Left lung (tissue), 10 donors: Measurements from ENCODE around the gene CD6. TPM values are rescaled to one million over a fixed set of nuclear protein-coding genes. Genes with fewer than 3 reads are reported as not detected.

Experiments used
- ATAC-seq: fragments of 200-7000 bp; cut with Tn5 transposase; one replicate; pipeline ENCODE4 v1.9.1; 2020; ENCODE audit warnings: moderate library complexity
- DNase-seq, 4 donors: peaks; one replicate each; pipeline ENCODE4 v3.0.0-alpha.2; 2013 to 2020
- H3K27ac ChIP-seq, 2 donors: fragments of 200-600 bp; sonication (generic) in 1 of 2; one replicate each; pipeline versions ENCODE4 v1.5.0 to v1.8.0; 2020 to 2021
- H3K27me3 ChIP-seq, 2 donors: fragments of 200-600 bp; sonication (generic) in 1 of 2; one replicate each; pipeline versions ENCODE4 v1.5.0 to v1.8.0; 2020 to 2021
- H3K36me3 ChIP-seq, 2 donors: fragments of 200-600 bp; sonication (generic) in 1 of 2; one replicate each; pipeline versions ENCODE4 v1.5.0 to v1.8.0; 2020 to 2021
- H3K4me1 ChIP-seq, 2 donors: fragments of 200-600 bp; one replicate each; pipeline ENCODE4 v1.8.0; 2021
- H3K4me3 ChIP-seq, 2 donors: fragments of 200-600 bp; sonication (generic) in 1 of 2; one replicate each; pipeline versions ENCODE4 v1.5.0 to v1.8.0; 2020 to 2021; ENCODE audit warnings: mild to moderate bottlenecking in 1 of 2
- H3K9me3 ChIP-seq, 2 donors: fragments of 200-600 bp; sonication (generic) in 1 of 2; one replicate each; pipeline versions ENCODE4 v1.5.0 to v1.8.0; 2020 to 2021
- intact Hi-C, 2 donors: fragments of 100-400 bp; cut with DNase I; formaldehyde crosslinking; loops; one replicate each; pipeline versions ENCODE4 v1.11.2 to v1.14.2; 2022
- polyA plus RNA-seq, 6 donors: library from polyadenylated mRNA; unstranded; fragments of 120-200 nt; gene quantifications; one replicate each; pipeline ENCODE4 v1.2.1, GENCODE V29; 2013; ENCODE audit not compliant: insufficient read length in 6 of 6
- total RNA-seq, 2 donors: library from RNA; stranded (reverse); fragmentation: NEBNext Ultra II Directional; extraction: Animal tissue kit (Norgen Biotek cat#: 25700); gene quantifications; one replicate each; pipeline ENCODE4 v1.2.1, GENCODE V29; 2021
- TF ChIP-seq, protein P1 (sequence below), 2 donors: fragments of 200-600 bp; sonication (generic) in 1 of 2; IDR thresholded peaks; one replicate each; pipeline versions ENCODE4 v1.5.0 to v1.8.0; 2021; ENCODE audit warnings: antibody characterized with exemption in 2 of 2
- donor health status: DM: no; HTN: yes; CAD: no.
- donor health status: DM: no; HTN: no; CAD: no.

CD6 gene
- total and polyA plus RNA-seq, 8 donors: 0.66 to 6.3 (median 1.7) TPM

DNA sequence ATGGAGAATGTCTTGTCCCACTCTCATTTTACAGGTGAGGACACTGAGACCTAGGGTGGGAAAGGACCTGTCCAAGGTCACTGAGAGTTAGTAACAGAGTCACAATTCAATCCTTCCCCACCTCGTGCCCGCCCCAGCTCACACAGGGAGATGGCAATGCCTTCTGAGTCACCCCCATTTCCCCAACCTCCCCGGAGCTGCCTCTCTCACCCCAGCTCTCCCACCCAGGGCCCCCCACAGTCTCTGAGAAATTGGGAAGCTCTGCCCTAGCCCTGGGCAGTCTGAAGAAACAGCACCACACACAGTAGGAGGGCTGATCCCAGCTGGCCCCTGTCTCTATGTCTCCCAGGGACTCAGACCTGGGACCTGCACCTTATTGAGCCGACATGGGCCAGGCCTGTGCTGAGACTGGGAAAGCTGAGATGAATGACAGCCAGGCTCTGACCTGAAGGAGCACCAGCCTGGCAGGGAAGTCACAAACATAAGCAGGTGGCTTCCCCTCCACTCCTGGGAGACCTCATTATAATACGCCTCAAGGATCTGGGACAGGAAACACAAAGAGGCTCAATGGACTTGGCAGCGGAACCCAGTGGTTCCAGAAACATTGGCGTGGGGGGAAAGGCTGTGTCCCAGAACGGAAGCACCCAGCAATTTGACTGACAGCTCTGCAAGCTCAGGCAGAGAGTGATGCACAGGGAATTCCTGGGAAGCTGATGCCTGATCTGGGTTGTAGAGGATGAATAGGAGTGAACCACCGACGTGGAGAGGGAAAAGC is 51.0 kb downstream of the CD6 start:
- H3K4me3 ChIP-seq: no peak overlapping the region
- ATAC-seq: no peak
- H3K4me1 ChIP-seq: peaks cover 0 to 43% of the 10 kb centered on the region in 2 donors
- no peaks in the 10 kb centered on the region for H3K36me3 ChIP-seq
- TF ChIP-seq, protein P1, sequence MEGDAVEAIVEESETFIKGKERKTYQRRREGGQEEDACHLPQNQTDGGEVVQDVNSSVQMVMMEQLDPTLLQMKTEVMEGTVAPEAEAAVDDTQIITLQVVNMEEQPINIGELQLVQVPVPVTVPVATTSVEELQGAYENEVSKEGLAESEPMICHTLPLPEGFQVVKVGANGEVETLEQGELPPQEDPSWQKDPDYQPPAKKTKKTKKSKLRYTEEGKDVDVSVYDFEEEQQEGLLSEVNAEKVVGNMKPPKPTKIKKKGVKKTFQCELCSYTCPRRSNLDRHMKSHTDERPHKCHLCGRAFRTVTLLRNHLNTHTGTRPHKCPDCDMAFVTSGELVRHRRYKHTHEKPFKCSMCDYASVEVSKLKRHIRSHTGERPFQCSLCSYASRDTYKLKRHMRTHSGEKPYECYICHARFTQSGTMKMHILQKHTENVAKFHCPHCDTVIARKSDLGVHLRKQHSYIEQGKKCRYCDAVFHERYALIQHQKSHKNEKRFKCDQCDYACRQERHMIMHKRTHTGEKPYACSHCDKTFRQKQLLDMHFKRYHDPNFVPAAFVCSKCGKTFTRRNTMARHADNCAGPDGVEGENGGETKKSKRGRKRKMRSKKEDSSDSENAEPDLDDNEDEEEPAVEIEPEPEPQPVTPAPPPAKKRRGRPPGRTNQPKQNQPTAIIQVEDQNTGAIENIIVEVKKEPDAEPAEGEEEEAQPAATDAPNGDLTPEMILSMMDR (IDR thresholded peaks at IDR 0.05): no peak
- intact Hi-C loops: no loop called here
- no peaks in the 10 kb centered on the region for H3K9me3 ChIP-seq
- H3K27ac ChIP-seq: no peak overlapping the region
- no peak for DNase-seq
- peaks cover 3 to 68% of the 10 kb centered on the region in 2 donors for H3K27me3 ChIP-seq

DNA sequence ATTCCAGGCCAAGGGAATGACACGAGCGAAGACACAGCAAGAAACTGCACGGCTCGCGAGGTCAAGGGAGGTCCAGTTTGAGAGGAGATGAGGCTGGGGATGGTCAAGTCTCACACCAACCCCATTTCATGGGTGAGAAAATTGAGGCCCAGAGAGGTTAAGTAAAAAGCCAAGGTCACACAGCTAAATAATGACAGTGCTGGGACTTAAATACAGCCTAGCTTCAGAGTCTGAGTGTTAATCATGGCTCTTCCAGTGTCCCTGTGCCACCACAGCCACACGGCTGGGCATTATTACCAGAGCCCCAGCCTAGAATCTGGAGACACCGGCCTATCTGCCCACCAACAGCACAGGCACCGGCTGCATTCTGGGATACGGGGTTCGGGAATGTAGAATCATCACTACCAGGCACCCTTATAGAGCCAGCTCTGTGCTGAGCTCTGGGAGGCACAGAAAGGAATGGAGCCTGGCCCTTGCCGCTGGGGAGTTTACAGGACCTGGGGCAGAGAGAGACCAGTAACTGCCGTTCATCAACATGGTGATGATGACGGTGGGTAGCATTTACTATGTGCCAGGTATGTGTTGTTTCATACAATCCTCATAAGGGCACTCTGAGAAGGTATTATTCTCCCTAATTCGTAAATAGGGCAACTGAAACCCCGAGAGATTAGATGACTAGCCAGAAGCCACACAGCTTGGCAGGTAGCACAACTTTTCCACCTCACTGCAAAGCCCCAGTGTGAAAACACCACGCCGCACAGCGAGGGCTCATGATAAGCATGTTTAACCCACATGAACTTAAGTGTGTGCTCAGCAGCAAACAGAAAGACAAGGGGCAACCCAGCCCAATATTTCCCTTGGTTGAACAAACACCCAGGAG is 51.8 kb downstream of the CD6 start:
- no peak for ATAC-seq
- no peak for DNase-seq
- no peaks in the 10 kb centered on the region for H3K9me3 ChIP-seq
- no peak overlapping the region for H3K4me3 ChIP-seq
- intact Hi-C loops: no loop called here
- no peaks in the 10 kb centered on the region for H3K36me3 ChIP-seq
- TF ChIP-seq, protein P1 (IDR thresholded peaks at IDR 0.05): no peak
- H3K27ac ChIP-seq: no peak overlapping the region
- peaks cover 3 to 62% of the 10 kb centered on the region in 2 donors for H3K27me3 ChIP-seq
- H3K4me1 ChIP-seq: peaks cover 0 to 51% of the 10 kb centered on the region in 2 donors

DNA sequence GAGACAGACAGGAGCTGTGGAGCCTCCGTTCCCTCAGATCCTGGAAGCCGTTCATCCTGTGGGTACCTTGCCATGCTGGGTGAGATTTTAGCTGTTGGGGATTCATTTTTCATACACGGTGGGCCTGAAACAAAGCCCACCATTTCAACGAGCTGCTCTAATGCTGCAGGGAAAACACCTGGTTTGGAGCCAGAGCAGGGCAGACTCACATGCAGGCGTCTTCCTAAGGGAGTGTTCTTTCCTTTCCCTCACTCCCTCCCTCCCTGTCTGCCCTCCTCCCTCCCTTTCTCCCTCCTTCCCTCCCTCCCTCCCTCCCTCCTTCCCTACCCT is 52.5 kb downstream of the CD6 start:
- H3K27ac ChIP-seq: no peak overlapping the region
- intact Hi-C loops: no loop called here
- no peak for ATAC-seq
- no peaks in the 10 kb centered on the region for H3K36me3 ChIP-seq
- H3K4me3 ChIP-seq: no peak overlapping the region
- DNase-seq: no peak
- peaks cover 0 to 54% of the 10 kb centered on the region in 2 donors for H3K4me1 ChIP-seq
- H3K9me3 ChIP-seq: no peaks in the 10 kb centered on the region
- peaks cover 3 to 62% of the 10 kb centered on the region in 2 donors for H3K27me3 ChIP-seq
- TF ChIP-seq, protein P1 (IDR thresholded peaks at IDR 0.05): no peak

DNA sequence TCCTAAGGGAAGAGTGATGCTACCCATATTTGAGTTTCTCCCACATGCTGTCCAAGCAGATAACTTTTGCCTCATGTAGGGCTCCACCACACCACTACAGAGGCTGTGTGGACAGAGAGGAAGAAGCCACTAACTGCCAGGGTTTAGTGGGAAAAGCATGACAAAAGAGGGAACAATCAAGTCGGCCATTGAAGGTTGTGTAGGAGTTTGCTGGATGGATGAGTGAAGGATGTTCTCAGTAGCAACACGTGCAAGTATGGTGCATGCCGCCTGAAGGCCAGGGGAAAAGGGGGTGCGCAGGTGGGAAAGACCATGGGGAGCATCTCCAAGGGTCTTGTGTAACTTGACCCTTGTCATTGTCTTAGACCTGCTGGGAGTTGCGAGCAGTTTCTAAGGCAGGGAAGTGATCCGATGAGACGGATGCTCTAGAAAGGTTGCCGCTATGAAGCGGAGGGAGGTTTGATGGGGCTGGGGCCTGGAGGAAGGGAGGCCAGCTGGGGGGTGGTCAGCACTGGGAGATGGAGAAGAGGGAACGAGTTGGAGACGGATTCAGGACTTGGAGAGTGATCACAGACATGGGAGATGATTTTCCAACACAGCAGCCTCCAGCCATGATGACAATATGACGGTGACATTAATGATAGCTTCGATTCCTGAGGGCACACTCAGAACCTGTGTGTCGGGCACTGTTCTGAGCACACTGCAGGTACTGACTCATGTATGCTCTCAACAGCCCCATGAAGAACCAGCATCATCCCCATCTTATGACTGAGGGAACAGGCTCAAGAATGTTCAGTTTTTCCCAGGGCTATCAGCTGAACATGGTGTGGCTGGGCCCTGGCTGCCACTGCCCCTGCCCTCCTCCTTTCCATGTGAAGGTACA is 53.7 kb downstream of the CD6 start:
- intact Hi-C loops: no loop called here
- TF ChIP-seq, protein P1 (IDR thresholded peaks at IDR 0.05): no peak
- no peaks in the 10 kb centered on the region for H3K9me3 ChIP-seq

More for the DNA sequence above, 53.7 kb downstream of the CD6 start:
- DNase-seq (no peak), ATAC-seq (no peak)
- Histone ChIP-seq H3K27ac (no peak overlapping the region), H3K4me3 (no peak overlapping the region), H3K36me3 (no peaks in the 10 kb centered on the region), H3K27me3 (peaks cover 3 to 51% of the 10 kb centered on the region in 2 donors), H3K4me1 (peaks cover 0 to 54% of the 10 kb centered on the region in 2 donors)
